ENCODE data around the gene ANTXR1. TPM values are rescaled to one million over a fixed set of nuclear protein-coding genes. Genes with fewer than 3 reads are reported as not detected.

Gene ANTXR1
- total RNA-seq, 3 donors from 2014 or later (not counting 1 experiment from before 2014, with no cell fraction given): not detected

GRCh38 chr2:68977453-68977852, 35.5 kb upstream of the ANTXR1 start:
- no peak for TF ChIP-seq CTCF (IDR thresholded peaks at IDR 0.05)
- H3K36me3 ChIP-seq (ENCODE audit: control insufficient read depth, insufficient read depth, low read length): no peaks in the 10 kb centered on the region
- DNase-seq (no peak), ATAC-seq (no peak)
- H3K4me3 ChIP-seq (ENCODE audit: low read length): no peak overlapping the region
- no peaks in the 10 kb centered on the region for H3K36me3 Mint-ChIP-seq
- H3K4me3 Mint-ChIP-seq: no peak overlapping the region
- 87% methylated on average over 2 of the region's 4 CpGs for WGBS (ENCODE audit: insufficient coverage)
- H3K27ac Mint-ChIP-seq: no peak overlapping the region
- no peaks in the 10 kb centered on the region for H3K4me1 ChIP-seq (ENCODE audit: control insufficient read depth, insufficient read depth, low read length)
- H3K27me3 ChIP-seq (ENCODE audit: control insufficient read depth, insufficient read depth, low read length): peaks cover 7% of the 10 kb centered on the region
- H3K9me3 ChIP-seq (ENCODE audit: control insufficient read depth, insufficient read depth, low read length): no peaks in the 10 kb centered on the region
- peaks cover 26 to 45% of the 10 kb centered on the region in 2 donors for H3K27me3 Mint-ChIP-seq (ENCODE audit: low read depth in 2 of 2)
- H3K27ac ChIP-seq (ENCODE audit: low read length): no peak overlapping the region
- H3K9me3 Mint-ChIP-seq: no peaks in the 10 kb centered on the region
- intact Hi-C loops (cut with micrococcal nuclease): no loop called here
- H3K4me1 Mint-ChIP-seq: no peaks in the 10 kb centered on the region

- ATAC-seq (no peak), DNase-seq (no peak)
- H3K9me3 ChIP-seq (ENCODE audit: control insufficient read depth, insufficient read depth, low read length): no peaks in the 10 kb centered on the region
- H3K27ac ChIP-seq (ENCODE audit: low read length): no peak overlapping the region
- H3K36me3 ChIP-seq (ENCODE audit: control insufficient read depth, insufficient read depth, low read length): no peaks in the 10 kb centered on the region
- Mint-ChIP-seq H3K27me3 (ENCODE audit: low read depth in 2 of 2) (peaks cover 26 to 45% of the 10 kb centered on the region in 2 donors), H3K4me3 (no peak overlapping the region), H3K9me3 (no peaks in the 10 kb centered on the region), H3K36me3 (no peaks in the 10 kb centered on the region), H3K27ac (no peak overlapping the region), H3K4me1 (no peaks in the 10 kb centered on the region)
- no peaks in the 10 kb centered on the region for H3K4me1 ChIP-seq (ENCODE audit: control insufficient read depth, insufficient read depth, low read length)
- intact Hi-C loops (cut with micrococcal nuclease): no loop called here
- no CpG with 5 or more reads among the region's 3 CpGs for WGBS (ENCODE audit: insufficient coverage)
- TF ChIP-seq CTCF (IDR thresholded peaks at IDR 0.05): no peak
- H3K27me3 ChIP-seq (ENCODE audit: control insufficient read depth, insufficient read depth, low read length): peaks cover 7% of the 10 kb centered on the region
- H3K4me3 ChIP-seq (ENCODE audit: low read length): no peak overlapping the region
These were observed 34.9 kb upstream of the ANTXR1 start for GRCh38 chr2:68978098-68978497.

GRCh38 chr2:68980956-68981355, 32.0 kb upstream of the ANTXR1 start:
- H3K9me3 Mint-ChIP-seq: no peaks in the 10 kb centered on the region
- Histone ChIP-seq H3K27me3 (ENCODE audit: control insufficient read depth, insufficient read depth, low read length) (peaks cover 7% of the 10 kb centered on the region), H3K9me3 (ENCODE audit: control insufficient read depth, insufficient read depth, low read length) (no peaks in the 10 kb centered on the region), H3K4me3 (ENCODE audit: low read length) (no peak overlapping the region), H3K36me3 (ENCODE audit: control insufficient read depth, insufficient read depth, low read length) (no peaks in the 10 kb centered on the region), H3K4me1 (ENCODE audit: control insufficient read depth, insufficient read depth, low read length) (no peaks in the 10 kb centered on the region), H3K27ac (ENCODE audit: low read length) (no peak overlapping the region)
- no peak overlapping the region for H3K27ac Mint-ChIP-seq
- intact Hi-C loops (cut with micrococcal nuclease): no loop called here
- no peak overlapping the region for H3K4me3 Mint-ChIP-seq
- H3K27me3 Mint-ChIP-seq (ENCODE audit: low read depth in 2 of 2): peaks cover 23 to 39% of the 10 kb centered on the region in 2 donors
- no peak for TF ChIP-seq CTCF (IDR thresholded peaks at IDR 0.05)
- 0% methylated on average over 1 of the region's 1 CpG for WGBS (ENCODE audit: insufficient coverage)
- no peak for DNase-seq
- no peaks in the 10 kb centered on the region for H3K4me1 Mint-ChIP-seq
- no peaks in the 10 kb centered on the region for H3K36me3 Mint-ChIP-seq
- no peak for ATAC-seq

- no peaks in the 10 kb centered on the region for H3K36me3 ChIP-seq (ENCODE audit: control insufficient read depth, insufficient read depth, low read length)
- H3K9me3 Mint-ChIP-seq: no peaks in the 10 kb centered on the region
- no peak overlapping the region for H3K4me3 ChIP-seq (ENCODE audit: low read length)
- no peaks in the 10 kb centered on the region for H3K4me1 ChIP-seq (ENCODE audit: control insufficient read depth, insufficient read depth, low read length)
- 89% methylated on average over 5 of the region's 5 CpGs for WGBS (ENCODE audit: insufficient coverage)
- no peak for ATAC-seq
- DNase-seq: no peak
- H3K4me3 Mint-ChIP-seq: no peak overlapping the region
- TF ChIP-seq CTCF (IDR thresholded peaks at IDR 0.05): no peak
- peaks cover 7 to 27% of the 10 kb centered on the region in 2 donors for H3K27me3 Mint-ChIP-seq (ENCODE audit: low read depth in 2 of 2)
- H3K9me3 ChIP-seq (ENCODE audit: control insufficient read depth, insufficient read depth, low read length): no peaks in the 10 kb centered on the region
- H3K4me1 Mint-ChIP-seq: no peaks in the 10 kb centered on the region
- no peaks in the 10 kb centered on the region for H3K36me3 Mint-ChIP-seq
- intact Hi-C loops (cut with micrococcal nuclease): no loop called here
- no peak overlapping the region for H3K27ac ChIP-seq (ENCODE audit: low read length)
- no peak overlapping the region for H3K27ac Mint-ChIP-seq
- H3K27me3 ChIP-seq (ENCODE audit: control insufficient read depth, insufficient read depth, low read length): no peaks in the 10 kb centered on the region
These were observed 25.9 kb upstream of the ANTXR1 start for GRCh38 chr2:68987021-68987503.
